ENCODE measurements around the gene GJD3.

DNA sequence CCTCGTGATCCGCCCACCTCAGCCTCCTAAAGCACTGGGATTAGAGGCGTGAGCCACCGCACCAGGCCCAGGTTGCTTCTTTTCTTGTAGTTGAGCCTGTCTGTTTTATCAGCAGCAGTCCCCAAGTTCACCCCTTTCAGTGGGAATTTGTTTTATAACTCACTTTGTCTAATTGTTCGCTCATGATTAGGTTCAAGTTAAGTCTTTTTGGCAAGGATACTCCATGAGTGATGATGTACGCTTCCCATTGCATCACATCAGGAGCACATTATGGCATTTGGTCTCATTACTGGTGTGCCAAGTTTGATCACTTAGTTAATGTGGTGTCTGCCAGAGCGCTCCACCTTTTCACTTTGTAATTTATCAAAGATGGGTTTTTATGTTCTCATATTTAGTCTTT is 14.4 kb upstream of the GJD3 start:
- TF ChIP-seq CTCF (conservative IDR thresholded peaks at IDR 0.05; ENCODE audit: low read depth, low read length) (no peak), RFX5 (IDR thresholded peaks at IDR 0.05; ENCODE audit: low read depth, low read length) (no peak)
